SK-N-SH treated with all-trans-retinoic acid at 6 μM for 48 hours (cell line): ENCODE data around the gene UCKL1.

ENCODE experiments used
- CSRNP3 ChIP-seq: fragments of 250-450 bp; sonication (Bioruptor Pico); IDR thresholded peaks from 2 replicates; pipeline ENCODE4 v1.5.1; 2021; ENCODE audit warnings: mild to moderate bottlenecking, moderate library complexity
- SNAI2 ChIP-seq: fragments of 250-450 bp; sonication (Bioruptor Pico); IDR thresholded peaks from 2 replicates; pipeline ENCODE4 v1.5.0; 2020; ENCODE audit warnings: mild to moderate bottlenecking, moderate library complexity
- ZC3H10 ChIP-seq: fragments of 250-450 bp; sonication (Bioruptor Pico); IDR thresholded peaks from 2 replicates; pipeline ENCODE4 v1.5.1; 2021; ENCODE audit warnings: mild to moderate bottlenecking, moderate library complexity
- ZNF8 ChIP-seq: fragments of 450-650 bp; formaldehyde crosslinking; IDR thresholded peaks from 2 replicates; pipeline ENCODE4 v1.5.0; 2020; ENCODE audit warnings: mild to moderate bottlenecking, moderate library complexity
- TF ChIP-seq, protein P1 (sequence below): fragments of 250-450 bp; sonication (Bioruptor Pico); IDR thresholded peaks from 2 replicates; pipeline ENCODE4 v1.5.1; 2020; ENCODE audit warnings: low read depth, mild to moderate bottlenecking, moderate library complexity
- TF ChIP-seq, protein P2 (sequence below): fragments of 250-450 bp; sonication (Bioruptor Pico); IDR thresholded peaks from 2 replicates; pipeline ENCODE4 v1.8.0; 2020; ENCODE audit warnings: mild to moderate bottlenecking, moderate library complexity, borderline replicate concordance

GRCh38 chr20:63966944-63967322 lies 10.7 kb upstream of the UCKL1 start:
- TF ChIP-seq ZC3H10 (CRISPR knock-in tag) (no peak), SNAI2 (no peak), ZNF8 (no peak), CSRNP3 (no peak)
- TF ChIP-seq, protein P1, sequence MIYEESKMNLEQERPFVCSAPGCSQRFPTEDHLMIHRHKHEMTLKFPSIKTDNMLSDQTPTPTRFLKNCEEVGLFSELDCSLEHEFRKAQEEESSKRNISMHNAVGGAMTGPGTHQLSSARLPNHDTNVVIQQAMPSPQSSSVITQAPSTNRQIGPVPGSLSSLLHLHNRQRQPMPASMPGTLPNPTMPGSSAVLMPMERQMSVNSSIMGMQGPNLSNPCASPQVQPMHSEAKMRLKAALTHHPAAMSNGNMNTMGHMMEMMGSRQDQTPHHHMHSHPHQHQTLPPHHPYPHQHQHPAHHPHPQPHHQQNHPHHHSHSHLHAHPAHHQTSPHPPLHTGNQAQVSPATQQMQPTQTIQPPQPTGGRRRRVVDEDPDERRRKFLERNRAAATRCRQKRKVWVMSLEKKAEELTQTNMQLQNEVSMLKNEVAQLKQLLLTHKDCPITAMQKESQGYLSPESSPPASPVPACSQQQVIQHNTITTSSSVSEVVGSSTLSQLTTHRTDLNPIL (CRISPR knock-in tag), result no peak
- TF ChIP-seq, protein P2, sequence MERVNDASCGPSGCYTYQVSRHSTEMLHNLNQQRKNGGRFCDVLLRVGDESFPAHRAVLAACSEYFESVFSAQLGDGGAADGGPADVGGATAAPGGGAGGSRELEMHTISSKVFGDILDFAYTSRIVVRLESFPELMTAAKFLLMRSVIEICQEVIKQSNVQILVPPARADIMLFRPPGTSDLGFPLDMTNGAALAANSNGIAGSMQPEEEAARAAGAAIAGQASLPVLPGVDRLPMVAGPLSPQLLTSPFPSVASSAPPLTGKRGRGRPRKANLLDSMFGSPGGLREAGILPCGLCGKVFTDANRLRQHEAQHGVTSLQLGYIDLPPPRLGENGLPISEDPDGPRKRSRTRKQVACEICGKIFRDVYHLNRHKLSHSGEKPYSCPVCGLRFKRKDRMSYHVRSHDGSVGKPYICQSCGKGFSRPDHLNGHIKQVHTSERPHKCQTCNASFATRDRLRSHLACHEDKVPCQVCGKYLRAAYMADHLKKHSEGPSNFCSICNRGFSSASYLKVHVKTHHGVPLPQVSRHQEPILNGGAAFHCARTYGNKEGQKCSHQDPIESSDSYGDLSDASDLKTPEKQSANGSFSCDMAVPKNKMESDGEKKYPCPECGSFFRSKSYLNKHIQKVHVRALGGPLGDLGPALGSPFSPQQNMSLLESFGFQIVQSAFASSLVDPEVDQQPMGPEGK (CRISPR knock-in tag), result no peak
